Osteoblast (primary cell): ENCODE results near the gene DNAJB11. TPM values are rescaled to one million over a fixed set of nuclear protein-coding genes. Genes with fewer than 3 reads are reported as not detected.
"Not testable (repeated sequence)": the region's sequence is repeated elsewhere in the genome, so short reads cannot be mapped to it uniquely, and the experiment has no call there.

Source experiments
- DNase-seq: peaks from one replicate; pipeline ENCODE4 v3.0.0; 2011; ENCODE audit warnings: low spot score, mixed read lengths; ENCODE audit not compliant: insufficient read length; ENCODE audit errors: missing footprints
- H2AFZ ChIP-seq: 2 replicates; pipeline ENCODE4 v1.6.0; 2011; ENCODE audit warnings: mild to moderate bottlenecking, low read length
- H3K27ac ChIP-seq: 2 replicates; pipeline ENCODE4 v1.5.1; 2011; ENCODE audit warnings: mild to moderate bottlenecking, low read depth, low read length, moderate library complexity
- H3K27me3 ChIP-seq: 2 replicates; pipeline ENCODE4 v1.6.0; 2012; ENCODE audit warnings: mild to moderate bottlenecking, control low read depth, inconsistent platforms, low read length, moderate library complexity; ENCODE audit not compliant: insufficient read depth
- H3K36me3 ChIP-seq: 2 replicates; pipeline ENCODE4 v1.5.1; 2011; ENCODE audit warnings: mild to moderate bottlenecking, low read length, control low read depth, moderate library complexity; ENCODE audit not compliant: insufficient read depth
- H3K4me1 ChIP-seq: 2 replicates; pipeline ENCODE4 v1.5.1; 2011; ENCODE audit warnings: mild to moderate bottlenecking, low read length, control low read depth, moderate library complexity; ENCODE audit not compliant: insufficient read depth
- H3K4me2 ChIP-seq: 2 replicates; pipeline ENCODE4 v1.6.0; 2011; ENCODE audit warnings: mild to moderate bottlenecking, low read length; ENCODE audit not compliant: insufficient read depth
- H3K4me3 ChIP-seq: fragments of 200-600 bp; sonication (generic); 3 replicates; pipeline ENCODE4 v1.5.1; 2012; ENCODE audit warnings: mild to moderate bottlenecking, low read length, inconsistent platforms; ENCODE audit not compliant: insufficient read depth
- H3K79me2 ChIP-seq: 2 replicates; pipeline ENCODE4 v1.6.0; 2012; ENCODE audit warnings: mild to moderate bottlenecking, low read length, control low read depth, inconsistent platforms; ENCODE audit not compliant: insufficient read depth
- H3K9me3 ChIP-seq: 2 replicates; pipeline ENCODE4 v1.5.1; 2011; ENCODE audit warnings: low read depth, low read length, control low read depth
- H4K20me1 ChIP-seq: 2 replicates; pipeline ENCODE4 v1.6.0; 2012; ENCODE audit warnings: mild to moderate bottlenecking, low read length, control low read depth; ENCODE audit not compliant: insufficient read depth
- total RNA-seq: library from RNA; depleted of rRNA; stranded (reverse); fragments of >200 nt; gene quantifications from 2 replicates; pipeline ENCODE4 v1.2.3, GENCODE V29; 2012
- TF ChIP-seq, protein P1 (sequence below): IDR thresholded peaks from 2 replicates; pipeline ENCODE4 v1.5.1; 2011; ENCODE audit warnings: mild to moderate bottlenecking, low read depth, low read length, moderate library complexity; ENCODE audit errors: extremely low read depth

Gene DNAJB11
- total RNA-seq, 1 donor: 35.8 TPM

DNA sequence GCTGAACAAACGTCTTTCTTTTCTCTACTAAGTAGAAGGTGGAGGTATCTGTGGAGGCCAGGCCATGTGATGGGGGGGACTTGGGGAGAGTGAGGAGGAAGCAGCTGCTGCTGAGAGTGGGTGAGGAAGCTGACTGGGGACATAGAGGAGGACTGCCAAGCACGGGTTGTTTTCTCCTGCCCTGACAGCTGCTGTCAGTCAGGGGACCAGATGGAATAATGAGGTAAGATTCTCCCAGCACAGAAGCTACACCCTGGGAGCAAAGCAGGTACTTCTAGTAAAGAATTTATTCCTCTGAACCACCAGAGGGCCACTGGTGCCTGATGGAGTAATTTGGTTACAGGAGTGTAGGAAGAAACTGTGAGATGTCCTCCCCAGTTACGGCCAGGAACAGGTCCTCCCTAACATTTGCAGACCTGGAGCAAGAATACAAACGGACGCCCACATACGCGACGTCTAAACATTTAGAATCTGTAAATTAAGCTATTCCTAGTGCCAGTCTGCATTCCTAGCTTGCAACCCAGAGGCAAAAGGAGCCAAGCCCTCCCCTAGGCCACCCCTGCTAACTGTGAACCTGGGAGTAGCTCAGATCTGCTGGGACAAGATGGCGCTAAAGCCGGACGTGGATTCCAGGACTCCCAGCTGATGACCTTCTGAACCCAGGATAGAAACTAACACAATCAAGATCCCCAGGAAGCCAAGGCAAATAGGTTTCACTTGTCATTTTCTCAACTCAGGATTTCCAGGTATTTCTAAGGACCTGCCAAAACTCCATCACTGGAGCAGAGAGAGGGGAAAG lies 41.1 kb upstream of the DNAJB11 start:
- Histone ChIP-seq H3K4me2 (no peak overlapping the region), H3K27ac (no peak overlapping the region), H3K36me3 (no peaks in the 10 kb centered on the region), H4K20me1 (no peaks in the 10 kb centered on the region), H3K4me3 (no peak overlapping the region), H2AFZ (no peak overlapping the region), H3K27me3 (peaks cover 4% of the 10 kb centered on the region), H3K9me3 (no peaks in the 10 kb centered on the region), H3K79me2 (no peaks in the 10 kb centered on the region), H3K4me1 (no peaks in the 10 kb centered on the region)
- no peak for DNase-seq
- TF ChIP-seq, protein P1, sequence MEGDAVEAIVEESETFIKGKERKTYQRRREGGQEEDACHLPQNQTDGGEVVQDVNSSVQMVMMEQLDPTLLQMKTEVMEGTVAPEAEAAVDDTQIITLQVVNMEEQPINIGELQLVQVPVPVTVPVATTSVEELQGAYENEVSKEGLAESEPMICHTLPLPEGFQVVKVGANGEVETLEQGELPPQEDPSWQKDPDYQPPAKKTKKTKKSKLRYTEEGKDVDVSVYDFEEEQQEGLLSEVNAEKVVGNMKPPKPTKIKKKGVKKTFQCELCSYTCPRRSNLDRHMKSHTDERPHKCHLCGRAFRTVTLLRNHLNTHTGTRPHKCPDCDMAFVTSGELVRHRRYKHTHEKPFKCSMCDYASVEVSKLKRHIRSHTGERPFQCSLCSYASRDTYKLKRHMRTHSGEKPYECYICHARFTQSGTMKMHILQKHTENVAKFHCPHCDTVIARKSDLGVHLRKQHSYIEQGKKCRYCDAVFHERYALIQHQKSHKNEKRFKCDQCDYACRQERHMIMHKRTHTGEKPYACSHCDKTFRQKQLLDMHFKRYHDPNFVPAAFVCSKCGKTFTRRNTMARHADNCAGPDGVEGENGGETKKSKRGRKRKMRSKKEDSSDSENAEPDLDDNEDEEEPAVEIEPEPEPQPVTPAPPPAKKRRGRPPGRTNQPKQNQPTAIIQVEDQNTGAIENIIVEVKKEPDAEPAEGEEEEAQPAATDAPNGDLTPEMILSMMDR: no peak

DNA sequence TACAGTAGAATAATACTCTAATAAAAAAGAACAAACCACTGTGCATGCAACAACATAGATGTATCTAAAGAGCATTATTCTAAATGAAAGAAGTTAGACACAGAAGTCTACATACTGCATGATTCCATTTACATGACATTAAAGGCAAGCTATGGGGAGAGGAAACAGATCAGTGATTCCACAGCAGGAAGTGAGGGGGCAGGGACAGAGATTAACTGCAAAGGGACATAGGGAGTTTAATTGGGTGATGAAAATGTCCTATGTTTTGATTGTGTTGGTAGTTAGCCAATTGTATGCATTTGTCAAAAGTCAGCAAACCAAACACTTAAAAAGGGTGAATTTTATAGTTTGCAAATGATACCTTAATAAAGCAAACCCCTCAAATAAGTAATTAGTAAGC lies 40.1 kb upstream of the DNAJB11 start:
- no peak overlapping the region for H2AFZ ChIP-seq
- no peaks in the 10 kb centered on the region for H4K20me1 ChIP-seq
- H3K4me1 ChIP-seq: no peaks in the 10 kb centered on the region
- H3K4me2 ChIP-seq: no peak overlapping the region
- H3K79me2 ChIP-seq: no peaks in the 10 kb centered on the region
- TF ChIP-seq, protein P1: no peak
- no peaks in the 10 kb centered on the region for H3K36me3 ChIP-seq
- H3K4me3 ChIP-seq: no peak overlapping the region
- DNase-seq: no peak
- no peaks in the 10 kb centered on the region for H3K9me3 ChIP-seq
- peaks cover 4% of the 10 kb centered on the region for H3K27me3 ChIP-seq
- H3K27ac ChIP-seq: no peak overlapping the region

DNA sequence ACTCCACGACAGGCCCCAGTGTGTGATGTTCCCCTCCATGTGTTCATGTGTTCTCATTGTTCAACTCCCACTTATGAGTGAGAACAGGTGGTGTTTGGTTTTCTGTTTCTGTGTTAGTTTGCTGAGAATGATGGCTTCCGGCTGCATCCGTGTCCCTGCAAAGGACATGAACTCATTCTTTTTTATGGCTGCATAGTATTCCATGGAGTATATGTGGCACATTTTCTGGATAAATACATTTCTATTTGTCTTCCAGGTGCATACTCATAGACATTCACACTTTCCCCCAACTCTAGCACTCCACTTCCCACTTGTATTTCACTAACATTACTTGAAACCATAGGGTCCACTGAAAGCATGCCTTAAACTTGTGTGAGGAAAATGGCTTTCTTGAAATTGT lies 38.8 kb upstream of the DNAJB11 start:
- not testable (repeated sequence) for H3K79me2 ChIP-seq

DNA sequence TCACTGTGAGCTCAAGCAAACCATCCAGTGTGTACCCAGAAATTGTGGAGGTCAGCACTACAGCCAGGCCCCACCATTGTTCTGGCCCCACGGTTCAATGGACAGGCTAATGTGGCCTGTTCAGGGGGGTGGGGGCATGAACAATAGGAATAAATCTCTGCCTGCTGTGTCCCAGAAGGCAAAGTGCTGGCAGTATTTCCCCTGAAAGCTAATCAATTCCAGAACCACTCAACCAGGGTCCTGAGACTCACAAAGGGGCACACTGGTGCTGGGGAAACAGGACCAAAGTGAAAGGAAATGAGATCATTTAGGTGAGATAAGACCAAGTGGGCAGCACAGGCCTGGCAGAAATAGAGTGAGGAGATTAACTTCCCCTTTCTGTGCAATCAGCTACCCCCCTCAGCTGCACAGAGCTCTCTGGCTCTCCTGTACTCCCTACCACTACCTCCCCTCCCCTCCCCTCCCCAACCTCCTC lies 37.9 kb upstream of the DNAJB11 start:
- peaks cover 11% of the 10 kb centered on the region for H3K4me1 ChIP-seq
- H3K9me3 ChIP-seq: no peaks in the 10 kb centered on the region
- H3K27ac ChIP-seq: no peak overlapping the region
- no peaks in the 10 kb centered on the region for H3K36me3 ChIP-seq
- no peak overlapping the region for H3K4me2 ChIP-seq
- no peaks in the 10 kb centered on the region for H3K79me2 ChIP-seq
- DNase-seq: no peak
- no peak overlapping the region for H3K4me3 ChIP-seq
- H2AFZ ChIP-seq: no peak overlapping the region
- no peaks in the 10 kb centered on the region for H3K27me3 ChIP-seq
- no peaks in the 10 kb centered on the region for H4K20me1 ChIP-seq
- TF ChIP-seq, protein P1: no peak

More for the DNA sequence above, 38.8 kb upstream of the DNAJB11 start:
- DNase-seq, H3K27ac ChIP-seq, H3K36me3 ChIP-seq, H3K4me3 ChIP-seq, H3K27me3 ChIP-seq, H4K20me1 ChIP-seq, H2AFZ ChIP-seq, H3K9me3 ChIP-seq, H3K4me1 ChIP-seq, H3K4me2 ChIP-seq: not testable (repeated sequence)
